SU-DHL-6 (cell line): ENCODE data around the gene TEX101.

Source experiments
- EZH2phosphoT487 ChIP-seq: fragments of 200-600 bp; sonication (generic), shearing (Covaris generic); conservative IDR thresholded peaks from 2 replicates; pipeline ENCODE4 v1.6.1; 2018; ENCODE audit warnings: mild to moderate bottlenecking, antibody characterized with exemption, low read length, moderate library complexity, mixed read lengths
- TF ChIP-seq, protein P1 (sequence below): fragments of 200-600 bp; sonication (generic); IDR thresholded peaks from one replicate; pipeline ENCODE4 v1.5.1; 2017; ENCODE audit warnings: antibody characterized with exemption, mild to moderate bottlenecking, low read length, moderate library complexity; ENCODE audit not compliant: insufficient read depth, poor library complexity, severe bottlenecking

DNA sequence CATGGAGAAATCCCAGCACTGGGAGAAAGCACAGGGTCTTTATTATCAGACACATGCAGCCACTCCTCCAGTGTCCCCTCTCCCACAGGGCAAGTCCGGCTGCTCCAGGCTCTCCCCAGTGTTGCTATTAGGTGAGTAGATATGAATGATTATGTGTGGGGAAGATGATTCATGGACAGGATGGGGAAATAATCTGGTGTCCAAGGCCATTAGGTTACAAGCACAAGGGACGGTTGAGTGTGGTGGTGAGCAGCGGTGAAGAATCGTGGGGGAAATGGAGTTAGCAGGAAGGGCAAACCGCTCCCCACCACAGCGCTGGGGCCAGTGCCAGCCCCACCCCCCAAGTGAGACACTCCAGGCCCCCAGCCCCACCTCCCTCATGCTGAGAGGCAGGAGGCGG is 42.2 kb upstream of the TEX101 start:
- TF ChIP-seq, protein P1, sequence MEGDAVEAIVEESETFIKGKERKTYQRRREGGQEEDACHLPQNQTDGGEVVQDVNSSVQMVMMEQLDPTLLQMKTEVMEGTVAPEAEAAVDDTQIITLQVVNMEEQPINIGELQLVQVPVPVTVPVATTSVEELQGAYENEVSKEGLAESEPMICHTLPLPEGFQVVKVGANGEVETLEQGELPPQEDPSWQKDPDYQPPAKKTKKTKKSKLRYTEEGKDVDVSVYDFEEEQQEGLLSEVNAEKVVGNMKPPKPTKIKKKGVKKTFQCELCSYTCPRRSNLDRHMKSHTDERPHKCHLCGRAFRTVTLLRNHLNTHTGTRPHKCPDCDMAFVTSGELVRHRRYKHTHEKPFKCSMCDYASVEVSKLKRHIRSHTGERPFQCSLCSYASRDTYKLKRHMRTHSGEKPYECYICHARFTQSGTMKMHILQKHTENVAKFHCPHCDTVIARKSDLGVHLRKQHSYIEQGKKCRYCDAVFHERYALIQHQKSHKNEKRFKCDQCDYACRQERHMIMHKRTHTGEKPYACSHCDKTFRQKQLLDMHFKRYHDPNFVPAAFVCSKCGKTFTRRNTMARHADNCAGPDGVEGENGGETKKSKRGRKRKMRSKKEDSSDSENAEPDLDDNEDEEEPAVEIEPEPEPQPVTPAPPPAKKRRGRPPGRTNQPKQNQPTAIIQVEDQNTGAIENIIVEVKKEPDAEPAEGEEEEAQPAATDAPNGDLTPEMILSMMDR = no peak
- no peak for TF ChIP-seq EZH2phosphoT487
